Epithelial cell of proximal tubule (primary cell): ENCODE results near the gene ENO4. TPM values are rescaled to one million over a fixed set of nuclear protein-coding genes. Genes with fewer than 3 reads are reported as not detected.

ENCODE experiments used
- DNase-seq: peaks from one replicate; pipeline ENCODE4 v3.0.0-alpha.2; 2011; ENCODE audit warnings: low read depth
- H3K4me3 ChIP-seq: 2 replicates; pipeline ENCODE4 v1.5.1; 2011; ENCODE audit warnings: low read depth, mild to moderate bottlenecking, low read length
- CTCF ChIP-seq: conservative IDR thresholded peaks from 2 replicates; pipeline ENCODE4 v1.5.1; 2012; ENCODE audit warnings: low read depth, mild to moderate bottlenecking, low read length
- total RNA-seq: library from RNA; depleted of rRNA; stranded (reverse); fragments of >200 nt; gene quantifications from 2 replicates; pipeline ENCODE4 v1.2.3, GENCODE V29; 2015

Gene ENO4
- total RNA-seq, 1 donor from 2014 or later, result not detected

GRCh38 chr10:116866987-116867595 lies 17.8 kb downstream of the ENO4 start:
- TF ChIP-seq CTCF, result no peak
- H3K4me3 ChIP-seq, result no peak overlapping the region
- DNase-seq, result no peak

- no peak overlapping the region for H3K4me3 ChIP-seq
- TF ChIP-seq CTCF, result no peak
- no peak for DNase-seq
Observed at GRCh38 chr10:116868198-116868676, 18.9 kb downstream of the ENO4 start.

- DNase-seq, result no peak
- TF ChIP-seq CTCF, result no peak
- H3K4me3 ChIP-seq, result no peak overlapping the region
Observed at GRCh38 chr10:116868722-116869121, 19.4 kb downstream of the ENO4 start.

- no peak for TF ChIP-seq CTCF
- H3K4me3 ChIP-seq, result no peak overlapping the region
- DNase-seq, result peak; percentile 40
Observed at GRCh38 chr10:116870949-116871348, 21.6 kb downstream of the ENO4 start.

- TF ChIP-seq CTCF, result no peak
- no peak overlapping the region for H3K4me3 ChIP-seq
- no peak for DNase-seq
Observed at GRCh38 chr10:116873134-116873533, 23.8 kb downstream of the ENO4 start.

- no peak for DNase-seq
- no peak overlapping the region for H3K4me3 ChIP-seq
- TF ChIP-seq CTCF, result no peak
Observed at GRCh38 chr10:116875897-116876296, 26.6 kb downstream of the ENO4 start.

- DNase-seq, result no peak
- no peak for TF ChIP-seq CTCF
- no peak overlapping the region for H3K4me3 ChIP-seq
Observed at GRCh38 chr10:116877391-116877790, 28.1 kb downstream of the ENO4 start.
